GM19193 (cell line): ENCODE results near the gene NUMA1.

Source experiments
- POLR2A ChIP-seq: IDR thresholded peaks from 4 replicates; pipeline ENCODE4 v1.6.1; 2011; ENCODE audit not compliant: insufficient read depth, insufficient read length; ENCODE audit errors: extremely low read depth

NUMA1 gene

DNA sequence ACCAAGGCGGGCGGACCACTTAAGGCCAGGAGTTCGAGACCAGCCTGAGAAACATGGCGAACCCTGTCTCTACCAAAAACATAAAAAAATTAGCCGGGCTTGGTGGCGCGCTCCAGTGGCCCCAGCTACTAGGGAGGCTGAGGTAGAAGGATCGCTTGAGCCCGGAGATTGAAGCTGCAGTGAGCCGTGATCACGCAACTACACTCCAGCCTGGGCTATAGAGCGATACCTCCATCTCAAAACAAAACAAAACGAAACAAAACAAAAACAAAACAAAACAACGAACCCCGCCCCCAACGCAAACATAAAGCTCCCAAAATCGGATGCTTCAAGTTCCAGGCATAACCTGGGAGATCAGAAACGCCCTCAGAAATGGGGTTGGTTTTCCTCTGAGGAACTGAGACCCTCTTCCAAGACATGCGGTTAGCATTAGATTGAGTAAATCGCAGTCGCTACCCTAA lies 872 bp upstream of the NUMA1 start:
- TF ChIP-seq POLR2A = no peak

DNA sequence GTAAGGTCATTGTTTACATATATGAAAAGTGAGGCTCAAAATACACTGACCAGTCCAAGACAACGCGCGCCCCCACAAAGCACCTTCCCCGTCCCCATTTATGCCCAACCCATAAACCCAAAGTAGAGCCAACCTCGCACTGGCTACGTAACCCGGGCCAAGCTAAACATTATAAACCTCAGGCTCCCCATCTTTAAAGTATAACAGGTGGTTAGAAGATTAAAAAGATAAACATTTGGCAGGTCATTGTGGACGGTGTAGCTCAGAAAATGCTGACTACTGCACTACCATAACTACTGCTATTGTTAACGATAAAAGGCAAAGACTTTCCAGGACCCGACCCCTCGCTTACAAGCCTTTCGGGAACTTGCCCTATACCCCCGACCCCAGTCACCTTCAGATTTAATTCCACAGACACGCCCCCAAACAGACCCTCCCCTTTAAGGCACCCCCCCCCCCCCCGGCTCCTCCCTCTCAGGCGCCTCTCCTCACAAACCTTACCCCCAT lies 470 bp downstream of the NUMA1 start:
- TF ChIP-seq POLR2A = no peak

DNA sequence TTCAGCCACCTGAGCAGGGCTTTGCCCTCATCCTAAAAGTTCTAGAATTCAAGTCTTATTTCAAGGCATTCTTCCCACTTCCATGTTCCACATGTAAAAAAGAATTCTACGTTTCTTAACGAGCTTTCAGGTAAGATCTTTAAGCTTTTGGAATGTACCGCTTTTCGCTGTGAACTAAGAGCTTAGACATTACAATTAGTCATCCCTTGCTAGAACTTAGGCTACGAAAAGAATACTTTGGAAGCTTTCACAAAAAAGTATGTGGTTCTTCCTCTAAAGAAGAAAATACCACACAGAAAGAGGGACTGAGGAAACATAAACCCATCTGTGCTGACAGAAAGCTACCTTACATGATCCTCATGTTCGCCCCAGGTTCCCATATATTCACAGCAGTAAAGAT lies 1.9 kb downstream of the NUMA1 start:
- no peak for TF ChIP-seq POLR2A

DNA sequence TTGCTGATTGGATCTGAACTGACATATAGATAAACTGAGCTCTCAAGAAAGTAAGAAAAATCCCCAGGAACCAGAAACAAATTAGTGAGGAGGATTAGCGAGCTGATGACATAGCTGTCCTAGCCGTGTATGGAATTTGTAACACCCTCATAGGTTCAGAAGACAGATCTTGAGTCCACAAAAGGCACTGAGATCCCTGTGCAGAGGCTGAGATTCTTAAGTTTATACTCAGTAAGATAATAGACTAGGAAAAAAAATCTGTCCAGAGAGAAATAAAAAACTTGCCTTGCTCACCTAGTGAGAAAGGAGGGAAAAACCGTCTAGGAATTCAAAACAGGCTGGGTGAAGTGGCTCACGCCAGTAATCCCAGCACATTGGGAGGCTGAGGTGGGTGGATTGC lies 4.6 kb downstream of the NUMA1 start:
- no peak for TF ChIP-seq POLR2A

DNA sequence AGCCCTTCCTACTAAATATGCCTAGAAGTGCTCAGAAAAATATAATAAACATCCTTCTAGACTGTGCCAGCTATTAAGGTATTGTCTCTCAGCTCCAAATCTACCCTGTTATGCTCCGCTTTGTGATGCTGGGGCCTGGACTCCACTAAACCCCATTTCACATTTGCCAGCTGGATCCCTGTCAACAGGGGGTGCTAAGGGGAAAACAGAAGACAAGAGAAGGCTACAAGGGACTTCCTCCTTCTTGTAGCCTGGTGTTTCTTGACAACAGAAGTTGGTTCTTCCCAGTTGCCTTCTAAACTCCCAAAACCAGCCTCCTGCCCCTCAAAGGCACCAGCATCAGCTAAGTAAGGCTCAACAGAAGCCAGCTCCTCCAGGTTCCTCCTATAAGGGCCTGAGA lies 5.2 kb downstream of the NUMA1 start:
- no peak for TF ChIP-seq POLR2A

DNA sequence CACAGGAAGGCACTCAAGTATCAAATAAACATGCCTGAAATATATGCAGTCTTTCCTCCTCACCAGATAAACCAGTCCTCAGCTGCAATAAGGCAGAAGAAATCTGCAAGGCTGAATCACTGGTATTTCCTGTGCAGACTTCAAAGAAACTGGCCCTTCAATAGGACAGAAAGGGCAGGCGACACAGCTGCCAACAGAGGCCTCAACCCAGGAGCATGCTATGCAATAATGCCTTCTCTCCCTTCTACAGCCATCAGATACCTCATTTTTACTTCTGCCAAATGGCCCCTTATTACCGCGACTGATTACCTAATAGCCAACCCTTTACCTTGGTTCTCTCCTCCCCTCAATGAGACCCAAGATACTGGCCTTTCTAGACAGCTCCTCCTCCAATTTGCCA lies 8.0 kb downstream of the NUMA1 start:
- TF ChIP-seq POLR2A = no peak

DNA sequence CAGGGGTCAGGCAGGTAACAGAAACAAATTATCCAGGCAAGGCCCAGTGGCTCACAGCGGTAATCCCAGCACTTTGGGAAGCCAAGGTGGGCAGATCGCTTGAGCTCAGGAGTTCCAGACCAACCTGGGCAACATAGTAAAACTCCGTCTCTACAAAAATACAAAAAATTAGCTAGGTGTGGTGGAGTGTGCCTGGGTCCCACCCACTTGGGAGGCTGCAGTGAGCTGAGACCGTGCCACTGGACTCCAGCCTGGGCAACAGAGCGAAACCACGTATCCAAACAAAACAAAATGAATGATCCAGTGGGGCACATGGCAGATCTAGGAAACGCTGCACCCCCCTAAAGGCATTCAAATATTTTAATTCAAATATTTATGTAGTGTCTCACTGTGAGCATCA lies 9.9 kb downstream of the NUMA1 start:
- TF ChIP-seq POLR2A = no peak

DNA sequence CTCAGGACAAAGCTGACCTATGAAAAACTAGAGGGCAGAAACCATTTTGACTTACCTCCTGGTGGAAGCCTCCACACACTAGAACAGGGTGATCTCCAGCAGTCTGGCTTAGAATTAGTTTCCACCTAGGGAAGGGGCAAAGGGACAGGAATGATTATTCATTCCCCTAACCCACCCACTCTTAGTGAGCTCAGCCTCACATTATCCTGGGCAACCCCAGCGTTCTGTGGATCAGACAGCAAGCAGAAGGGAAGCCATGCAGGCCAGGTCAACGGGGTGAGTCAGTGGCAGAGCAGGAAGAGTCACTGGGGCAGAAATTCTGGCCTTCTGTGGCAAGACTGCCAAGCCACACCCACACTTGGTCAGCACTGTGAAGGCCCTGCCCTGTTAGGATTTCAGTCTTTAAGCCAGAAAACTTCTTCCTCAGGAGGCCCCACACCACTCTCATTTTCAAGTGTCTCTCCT lies 10.5 kb downstream of the NUMA1 start:
- no peak for TF ChIP-seq POLR2A

DNA sequence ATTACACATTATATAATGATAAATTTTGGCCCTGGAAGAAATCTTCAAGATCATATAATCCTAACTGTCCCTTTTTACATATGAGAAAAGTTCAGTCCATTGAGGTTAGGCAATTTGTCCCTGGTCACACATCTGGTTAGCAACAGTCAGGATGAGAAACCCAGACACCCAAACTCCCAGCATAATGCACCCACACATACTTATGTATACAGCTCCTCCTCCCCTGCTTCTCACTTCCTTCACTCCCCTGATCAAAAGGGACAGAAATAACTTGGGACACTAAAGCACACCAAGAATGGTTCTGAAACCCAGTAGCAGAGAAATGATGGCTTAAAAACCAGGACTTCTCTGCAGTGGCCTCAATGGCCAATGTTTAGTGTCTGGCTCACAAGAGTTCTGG lies 11.1 kb downstream of the NUMA1 start:
- no peak for TF ChIP-seq POLR2A

DNA sequence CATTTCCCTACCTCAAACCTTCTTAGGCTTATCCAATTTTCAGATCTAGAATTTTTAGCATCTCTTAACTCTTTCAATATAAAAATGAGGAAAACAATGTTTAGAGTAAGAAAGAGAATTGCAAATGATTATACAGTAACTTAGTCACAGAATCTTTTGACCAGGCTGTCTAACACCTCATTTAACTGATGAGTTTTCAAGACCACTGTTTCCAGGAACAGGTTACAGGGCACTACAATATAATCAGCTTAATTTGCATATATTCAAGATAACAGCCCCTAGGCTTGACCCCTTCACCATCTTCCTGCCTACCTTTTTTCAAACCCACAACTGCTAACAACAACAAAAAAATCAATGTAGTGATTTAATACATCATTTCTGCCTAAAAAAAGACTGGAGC lies 12.7 kb downstream of the NUMA1 start:
- no peak for TF ChIP-seq POLR2A

DNA sequence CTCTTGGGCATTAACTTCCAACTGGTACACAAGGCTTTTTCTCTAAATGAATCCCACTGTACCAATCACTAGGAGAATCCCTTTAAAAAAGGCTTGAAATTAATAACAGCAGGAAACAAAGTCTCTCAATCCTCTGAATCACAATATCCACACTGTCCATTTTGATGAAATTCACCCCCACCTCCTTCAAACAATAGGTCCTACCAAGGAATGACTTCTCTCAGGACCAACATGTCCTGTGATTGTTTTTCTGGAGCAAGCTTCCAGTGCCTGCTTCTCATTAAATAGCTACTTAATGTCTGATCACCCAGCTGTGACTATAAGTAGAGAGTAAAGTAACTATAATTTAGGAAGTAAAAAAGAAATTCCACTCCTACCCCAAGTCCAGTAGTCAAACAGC lies 13.1 kb downstream of the NUMA1 start:
- TF ChIP-seq POLR2A = no peak

DNA sequence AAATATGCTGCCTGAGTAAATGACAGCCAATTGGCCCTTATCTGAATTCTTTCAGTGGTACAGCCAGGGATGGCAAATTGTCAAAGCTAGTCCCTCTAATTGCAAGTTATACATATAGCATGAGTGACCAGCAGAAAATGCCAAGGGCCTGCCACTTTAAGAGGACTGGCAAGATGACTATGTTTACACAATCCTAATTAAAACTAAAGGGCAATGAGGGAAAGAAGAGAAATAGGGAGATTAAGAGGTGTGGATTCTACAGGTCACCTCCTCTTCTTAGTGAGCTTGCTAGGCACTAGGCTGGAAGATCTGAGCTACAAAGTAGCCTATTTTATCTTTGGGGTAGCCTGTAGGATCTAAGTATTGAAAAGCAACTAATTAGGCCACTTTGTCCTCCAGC lies 13.5 kb downstream of the NUMA1 start:
- TF ChIP-seq POLR2A = no peak

DNA sequence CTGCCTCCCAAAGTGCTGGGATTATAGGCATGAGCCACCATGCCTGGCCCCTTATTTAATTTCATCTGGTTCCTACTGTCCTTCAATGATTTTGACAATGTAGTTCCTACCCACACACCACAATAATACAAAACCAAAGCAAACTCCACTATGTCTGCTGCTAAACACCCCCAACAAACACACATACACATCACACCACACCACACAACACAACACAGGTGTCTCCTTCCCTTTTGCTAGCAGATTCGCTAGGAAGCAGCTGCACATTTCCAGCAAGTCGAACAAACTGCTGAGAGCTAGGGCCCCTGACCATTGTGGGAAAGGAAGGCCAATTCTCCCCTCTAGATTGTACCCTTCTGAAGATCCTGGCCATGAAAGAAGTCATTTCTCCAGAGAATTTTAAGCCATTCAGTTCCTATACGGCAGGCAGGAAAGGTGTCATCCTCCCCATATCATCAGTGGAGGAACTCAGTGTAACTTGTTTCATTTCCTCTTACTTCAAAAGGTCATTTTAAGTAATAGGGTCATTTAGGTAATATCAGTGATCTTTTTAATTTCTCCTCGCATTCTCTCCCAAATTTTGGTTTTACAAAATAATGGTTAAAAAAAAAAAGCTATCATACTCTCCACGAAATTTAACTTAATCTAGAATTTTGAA lies 18.5 kb downstream of the NUMA1 start:
- TF ChIP-seq POLR2A = no peak

DNA sequence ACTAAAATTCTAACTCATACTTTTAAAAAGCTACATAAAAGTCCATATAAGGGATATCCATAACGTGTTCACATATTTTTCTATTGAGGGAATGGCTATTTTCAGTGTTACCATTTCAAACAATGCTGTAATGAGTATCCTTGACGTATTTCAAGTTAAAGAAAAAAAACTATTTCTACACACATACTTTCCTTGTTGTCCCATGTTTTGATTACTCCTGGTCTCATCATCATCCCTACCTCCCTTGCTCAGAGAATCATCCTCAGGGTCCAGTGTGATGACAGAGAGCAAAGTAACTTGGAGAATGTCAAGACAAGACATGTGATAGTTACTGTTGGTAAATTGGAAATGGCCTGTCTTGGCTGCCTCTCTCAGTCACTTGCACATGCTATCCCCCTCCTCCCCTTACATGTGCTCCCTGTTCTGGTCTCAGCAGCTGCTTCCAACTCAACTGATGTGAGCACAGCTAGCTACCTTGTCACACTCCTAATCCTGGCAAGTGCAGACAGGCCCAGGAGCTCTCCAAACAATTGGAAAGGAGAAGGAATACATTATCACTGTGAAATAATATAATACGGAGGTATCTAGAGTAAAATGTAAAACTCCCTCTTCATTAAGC lies 21.8 kb downstream of the NUMA1 start:
- TF ChIP-seq POLR2A = no peak

DNA sequence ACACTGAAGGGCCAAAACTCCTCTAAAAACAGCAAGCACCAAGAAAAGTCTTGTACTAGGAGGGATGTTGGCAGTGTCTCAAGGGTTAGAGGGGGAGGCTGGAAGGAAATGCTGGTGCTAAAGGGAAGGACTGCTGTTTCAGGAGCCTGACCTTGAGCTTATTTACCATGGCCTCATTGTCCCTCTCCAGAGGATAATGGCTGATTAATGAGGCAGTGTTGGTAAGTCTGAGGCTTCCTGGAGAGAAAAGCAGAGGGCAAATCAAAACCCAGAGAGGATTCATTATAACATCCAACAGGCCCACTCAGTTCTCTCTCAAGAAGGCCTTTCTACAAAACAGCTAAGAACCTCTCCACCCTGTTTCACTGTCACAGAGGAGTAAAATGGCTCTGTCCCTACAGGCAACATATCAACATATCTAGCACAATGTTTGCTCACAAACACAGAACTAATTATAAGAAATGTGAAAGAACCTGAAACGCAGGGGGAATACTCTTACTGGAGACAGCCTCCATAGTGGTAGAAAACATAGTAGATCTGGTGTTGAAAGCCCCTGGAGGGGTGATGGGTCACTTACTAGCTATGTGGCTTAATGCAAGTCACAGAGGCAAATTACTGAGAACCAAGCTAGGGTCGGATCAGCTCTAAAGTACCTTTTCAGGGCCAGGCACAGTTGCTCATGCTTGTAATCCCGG lies 31.4 kb downstream of the NUMA1 start:
- TF ChIP-seq POLR2A = no peak

DNA sequence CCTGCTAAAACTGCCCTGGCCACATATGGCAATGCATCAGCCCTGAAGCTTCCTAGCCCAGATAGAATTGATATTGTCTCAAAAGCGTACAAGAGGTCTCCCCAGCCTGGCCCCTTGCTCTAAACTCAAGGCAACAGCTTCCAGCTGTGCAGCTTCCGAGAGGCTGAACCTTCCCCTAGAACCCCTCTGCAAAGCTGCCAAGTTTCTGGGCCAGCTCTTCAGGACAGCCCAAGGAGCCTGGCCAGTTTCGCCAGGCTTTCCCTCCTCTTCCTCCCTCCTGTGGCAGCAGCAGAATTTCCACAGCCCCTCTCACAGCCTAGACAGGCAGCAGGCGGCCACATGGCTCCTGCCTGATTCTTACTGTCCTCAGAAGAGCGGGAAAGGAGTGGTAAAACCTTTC lies 34.5 kb downstream of the NUMA1 start:
- TF ChIP-seq POLR2A = no peak

DNA sequence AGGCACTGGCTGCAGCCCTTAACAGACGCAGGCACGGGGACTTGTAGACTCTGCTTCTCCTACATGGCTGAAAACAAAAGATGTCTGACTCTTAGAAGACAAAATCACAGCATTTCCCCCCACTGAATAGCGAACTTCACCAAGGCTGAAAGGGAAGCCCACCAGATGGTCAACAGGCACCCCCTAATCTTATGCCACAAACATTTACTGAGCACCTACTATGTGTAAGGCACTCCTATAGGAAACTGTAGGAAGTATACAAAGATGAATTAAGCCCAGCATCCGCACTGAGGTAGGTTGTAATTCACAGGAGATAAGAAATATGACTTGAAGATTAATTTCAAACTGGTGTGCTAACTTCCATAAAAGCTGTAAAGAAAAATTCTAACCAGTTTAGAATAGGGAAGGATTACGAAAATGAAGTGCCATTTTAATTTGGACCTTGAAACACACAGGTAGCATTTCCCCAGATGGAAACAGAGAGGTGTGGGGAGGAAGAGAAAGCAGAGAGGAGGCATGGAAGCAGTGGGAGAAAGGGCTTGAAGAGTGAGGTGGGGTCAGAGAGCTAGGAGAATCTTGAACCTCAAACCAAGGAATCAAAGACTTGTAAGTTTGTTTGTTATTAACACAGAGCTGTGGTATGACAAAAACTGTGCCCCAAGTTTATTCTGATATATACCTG lies 38.1 kb downstream of the NUMA1 start:
- no peak for TF ChIP-seq POLR2A
